ENCODE data around the gene EVX2.

Gene EVX2

GRCh38 chr2:176079831-176080539 is 3.8 kb downstream of the EVX2 start:
- peak; percentile 29 for TF ChIP-seq CTCF (IDR thresholded peaks at IDR 0.05; ENCODE audit: insufficient read depth, low read depth, low read length, missing control alignments)
- H3K4me3 ChIP-seq (ENCODE audit: low read depth, low read length), result no peak overlapping the region
- DNase-seq (ENCODE audit: low read depth), result peak; percentile 16

- no peak for DNase-seq (ENCODE audit: low read depth)
- H3K4me3 ChIP-seq (ENCODE audit: low read depth, low read length), result no peak overlapping the region
- no peak for TF ChIP-seq CTCF (IDR thresholded peaks at IDR 0.05; ENCODE audit: insufficient read depth, low read depth, low read length, missing control alignments)
Observed at GRCh38 chr2:176079285-176079830, 4.4 kb downstream of the EVX2 start.

GRCh38 chr2:176078541-176079284 is 5.0 kb downstream of the EVX2 start:
- TF ChIP-seq CTCF (IDR thresholded peaks at IDR 0.05; ENCODE audit: insufficient read depth, low read depth, low read length, missing control alignments), result no peak

GRCh38 chr2:176076796-176077195 is 7.0 kb downstream of the EVX2 start:
- no peak for DNase-seq (ENCODE audit: low read depth)
- no peak overlapping the region for H3K4me3 ChIP-seq (ENCODE audit: low read depth, low read length)
- no peak for TF ChIP-seq CTCF (IDR thresholded peaks at IDR 0.05; ENCODE audit: insufficient read depth, low read depth, low read length, missing control alignments)

More at GRCh38 chr2:176078541-176079284, 5.0 kb downstream of the EVX2 start:
- no peak for DNase-seq (ENCODE audit: low read depth)
- H3K4me3 ChIP-seq (ENCODE audit: low read depth, low read length), result no peak overlapping the region

GRCh38 chr2:176076063-176076462 is 7.7 kb downstream of the EVX2 start:
- H3K4me3 ChIP-seq (ENCODE audit: low read depth, low read length), result no peak overlapping the region
- no peak for DNase-seq (ENCODE audit: low read depth)
- TF ChIP-seq CTCF (IDR thresholded peaks at IDR 0.05; ENCODE audit: insufficient read depth, low read depth, low read length, missing control alignments), result no peak

- DNase-seq (ENCODE audit: low read depth), result no peak
- no peak for TF ChIP-seq CTCF (IDR thresholded peaks at IDR 0.05; ENCODE audit: insufficient read depth, low read depth, low read length, missing control alignments)
- H3K4me3 ChIP-seq (ENCODE audit: low read depth, low read length), result no peak overlapping the region
Observed at GRCh38 chr2:176075481-176075880, 8.3 kb downstream of the EVX2 start.
